GM21723 (cell line): ENCODE measurements around the gene SUCLG2.
"Not testable (repeated sequence)": the region's sequence is repeated elsewhere in the genome, so short reads cannot be mapped to it uniquely, and the experiment has no call there.

Experiments
- ATAC-seq: cut with Tn5 transposase; IDR thresholded peaks from one replicate; pipeline ENCODE4 v1.9.1; 2021; ENCODE audit warnings: mild to moderate bottlenecking, moderate library complexity; ENCODE audit not compliant: unreplicated experiment

The SUCLG2 gene

GRCh38 chr3:67610458-67610857 lies 44.0 kb downstream of the SUCLG2 start:
- no peak for ATAC-seq

GRCh38 chr3:67609709-67610108 lies 44.7 kb downstream of the SUCLG2 start:
- ATAC-seq = no peak

- ATAC-seq = no peak
Observed at GRCh38 chr3:67608034-67608433, 46.4 kb downstream of the SUCLG2 start.

GRCh38 chr3:67605377-67605776 lies 49.0 kb downstream of the SUCLG2 start:
- ATAC-seq = no peak

GRCh38 chr3:67602816-67603215 lies 51.6 kb downstream of the SUCLG2 start:
- ATAC-seq = no peak

GRCh38 chr3:67601919-67602608 lies 52.3 kb downstream of the SUCLG2 start:
- no peak for ATAC-seq

- no peak for ATAC-seq
Observed at GRCh38 chr3:67601385-67601784, 53.0 kb downstream of the SUCLG2 start.

- no peak for ATAC-seq
Observed at GRCh38 chr3:67599821-67600220, 54.6 kb downstream of the SUCLG2 start.

GRCh38 chr3:67598814-67599556 lies 55.4 kb downstream of the SUCLG2 start:
- no peak for ATAC-seq

GRCh38 chr3:67595424-67595823 lies 59.0 kb downstream of the SUCLG2 start:
- ATAC-seq = no peak

GRCh38 chr3:67593761-67594234 lies 60.6 kb downstream of the SUCLG2 start:
- ATAC-seq = no peak

- no peak for ATAC-seq
Observed at GRCh38 chr3:67592057-67592456, 62.4 kb downstream of the SUCLG2 start.

GRCh38 chr3:67587811-67588210 lies 66.6 kb downstream of the SUCLG2 start:
- no peak for ATAC-seq

GRCh38 chr3:67587301-67587700 lies 67.1 kb downstream of the SUCLG2 start:
- no peak for ATAC-seq

GRCh38 chr3:67584608-67585007 lies 69.8 kb downstream of the SUCLG2 start:
- not testable (repeated sequence) for ATAC-seq

- ATAC-seq = no peak
Observed at GRCh38 chr3:67580430-67581000, 73.9 kb downstream of the SUCLG2 start.

GRCh38 chr3:67578416-67578815 lies 76.0 kb downstream of the SUCLG2 start:
- ATAC-seq = no peak

GRCh38 chr3:67576441-67576840 lies 78.0 kb downstream of the SUCLG2 start:
- no peak for ATAC-seq

- ATAC-seq = no peak
Observed at GRCh38 chr3:67569324-67569723, 85.1 kb downstream of the SUCLG2 start.

- no peak for ATAC-seq
Observed at GRCh38 chr3:67567893-67568292, 86.5 kb downstream of the SUCLG2 start.

- ATAC-seq = no peak
Observed at GRCh38 chr3:67564973-67565372, 89.4 kb downstream of the SUCLG2 start.

GRCh38 chr3:67564008-67564407 lies 90.4 kb downstream of the SUCLG2 start:
- no peak for ATAC-seq
